GM12878 (cell line): Measurements from ENCODE around the gene ANO2. TPM values are rescaled to one million over a fixed set of nuclear protein-coding genes. Genes with fewer than 3 reads are reported as not detected.

Source experiments
- BRCA1 ChIP-seq: IDR thresholded peaks from 2 replicates; pipeline ENCODE4 v1.6.1; 2011; ENCODE audit warnings: low read depth, low read length, improper control_type of control experiment
- CREB1 ChIP-seq: IDR thresholded peaks from 2 replicates; pipeline ENCODE4 v1.6.1; 2012; ENCODE audit warnings: low read depth, mild to moderate bottlenecking, inconsistent platforms
- DPF2 ChIP-seq: fragments of 450-650 bp; IDR thresholded peaks from 2 replicates; pipeline ENCODE4 v1.6.1; 2017; ENCODE audit warnings: mild to moderate bottlenecking
- NFYA ChIP-seq: IDR thresholded peaks from 2 replicates; pipeline ENCODE4 v1.6.1; 2011; ENCODE audit warnings: low read depth, mild to moderate bottlenecking, low read length, improper control_type of control experiment, borderline replicate concordance
- POLR2A ChIP-seq: IDR thresholded peaks from 2 replicates; pipeline ENCODE4 v1.6.1; 2011; ENCODE audit warnings: low read depth, mild to moderate bottlenecking, low read length
- YY1 ChIP-seq: IDR thresholded peaks from 2 replicates; pipeline ENCODE4 v1.6.1; 2011; ENCODE audit warnings: low read depth, mild to moderate bottlenecking, low read length
- polyA plus RNA-seq, 11 experiments: library from polyadenylated mRNA; depleted of rRNA in 4 of 11; unstranded in 6 of 11; stranded (reverse) in 5 of 11; fragments of >200 nt; fragmentation: Nextera tagmentation in 4 of 11; fragmentation: Illumina TruSeq in 1 of 11; extraction: Ambion mirVana in 4 of 11; extraction: Trizol in 1 of 11; gene quantifications; 1 replicate in 1 of 11; 2 replicates in 10 of 11; pipeline versions ENCODE4 v1.2.1 to v1.2.3, GENCODE V29; 2011 to 2016; ENCODE audit warnings: inconsistent platforms in 2 of 11, missing spikeins in 2 of 11, low read depth in 1 of 11
- small RNA-seq: library from RNA; depleted of rRNA; stranded (forward); fragments of <200 nt; gene quantifications from one replicate; pipeline ENCODE3, GENCODE V24; 2014
- total RNA-seq, 4 experiments: library from RNA; depleted of rRNA in 3 of 4; stranded (reverse); fragments of >200 nt in 3 of 4; fragmentation: Illumina TruSeq in 1 of 4; extraction: Trizol in 1 of 4; gene quantifications; 2 replicates each; pipeline versions ENCODE4 v1.2.1 to v1.2.3, GENCODE V29; 2013 to 2021
- TF ChIP-seq, protein P1 (sequence below): fragments of 150-350 bp; IDR thresholded peaks from 2 replicates; pipeline ENCODE4 v1.6.1; 2016; ENCODE audit warnings: low read depth, low read length

Gene ANO2
- total and polyA plus RNA-seq, 10 of the 15 experiments (the other 5 are each of a cell fraction or from before 2014, with no cell fraction given), result not detected

DNA sequence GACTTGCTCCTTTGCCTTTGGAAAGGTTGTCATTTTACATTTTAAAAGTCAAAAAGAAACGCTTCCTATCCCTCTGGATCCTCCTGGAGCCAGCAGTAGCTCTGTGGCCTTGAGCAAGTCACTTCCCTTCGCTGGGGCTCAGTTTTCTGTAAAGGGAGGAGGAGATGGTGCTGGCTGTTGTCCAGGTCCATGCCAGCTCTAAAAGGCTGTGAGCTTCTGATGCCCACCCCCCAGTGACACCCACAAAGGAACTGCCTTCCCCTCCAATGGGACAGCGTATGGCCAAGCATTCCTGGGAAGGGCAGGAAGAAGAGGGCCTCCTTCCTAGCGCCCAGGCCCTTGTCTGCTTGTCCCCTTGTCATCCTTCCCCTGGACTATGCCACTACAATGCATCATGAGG is 431.7 kb downstream of the ANO2 start (continued):
- TF ChIP-seq, protein P1, sequence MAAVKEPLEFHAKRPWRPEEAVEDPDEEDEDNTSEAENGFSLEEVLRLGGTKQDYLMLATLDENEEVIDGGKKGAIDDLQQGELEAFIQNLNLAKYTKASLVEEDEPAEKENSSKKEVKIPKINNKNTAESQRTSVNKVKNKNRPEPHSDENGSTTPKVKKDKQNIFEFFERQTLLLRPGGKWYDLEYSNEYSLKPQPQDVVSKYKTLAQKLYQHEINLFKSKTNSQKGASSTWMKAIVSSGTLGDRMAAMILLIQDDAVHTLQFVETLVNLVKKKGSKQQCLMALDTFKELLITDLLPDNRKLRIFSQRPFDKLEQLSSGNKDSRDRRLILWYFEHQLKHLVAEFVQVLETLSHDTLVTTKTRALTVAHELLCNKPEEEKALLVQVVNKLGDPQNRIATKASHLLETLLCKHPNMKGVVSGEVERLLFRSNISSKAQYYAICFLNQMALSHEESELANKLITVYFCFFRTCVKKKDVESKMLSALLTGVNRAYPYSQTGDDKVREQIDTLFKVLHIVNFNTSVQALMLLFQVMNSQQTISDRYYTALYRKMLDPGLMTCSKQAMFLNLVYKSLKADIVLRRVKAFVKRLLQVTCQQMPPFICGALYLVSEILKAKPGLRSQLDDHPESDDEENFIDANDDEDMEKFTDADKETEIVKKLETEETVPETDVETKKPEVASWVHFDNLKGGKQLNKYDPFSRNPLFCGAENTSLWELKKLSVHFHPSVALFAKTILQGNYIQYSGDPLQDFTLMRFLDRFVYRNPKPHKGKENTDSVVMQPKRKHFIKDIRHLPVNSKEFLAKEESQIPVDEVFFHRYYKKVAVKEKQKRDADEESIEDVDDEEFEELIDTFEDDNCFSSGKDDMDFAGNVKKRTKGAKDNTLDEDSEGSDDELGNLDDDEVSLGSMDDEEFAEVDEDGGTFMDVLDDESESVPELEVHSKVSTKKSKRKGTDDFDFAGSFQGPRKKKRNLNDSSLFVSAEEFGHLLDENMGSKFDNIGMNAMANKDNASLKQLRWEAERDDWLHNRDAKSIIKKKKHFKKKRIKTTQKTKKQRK, result no peak
- no peak for TF ChIP-seq NFYA
- no peak for TF ChIP-seq CREB1
- no peak for TF ChIP-seq BRCA1
- no peak for TF ChIP-seq POLR2A
- TF ChIP-seq DPF2, result no peak
- no peak for TF ChIP-seq YY1

Small RNA genes lying within 50 kb of the gene (small RNA-seq; reads per million reads assigned to genes)
- gene AC137627.1, result not detected

Other genes starting within 250 kb of the ANO2 start
- 0.16 TPM in 1 of 2 replicates, not detected in the other for gene VWF, start 179.4 kb upstream of the ANO2 start, total RNA-seq (2014; rRNA removed)
- gene VWF, start 179.4 kb upstream of the ANO2 start, total RNA-seq (2014; rRNA removed; fragmentation: Illumina TruSeq; extraction: Trizol), result not detected in 2 replicates
- 0.23 and 0.53 TPM in 2 replicates for gene VWF, start 179.4 kb upstream of the ANO2 start, total RNA-seq (2021)
- gene VWF, start 179.4 kb upstream of the ANO2 start, polyA plus RNA-seq (2011; rRNA removed), result 0.08 TPM in 1 of 2 replicates, not detected in the other
- gene VWF, start 179.4 kb upstream of the ANO2 start, polyA plus RNA-seq (2014; fragmentation: Illumina TruSeq; extraction: Trizol), result not detected in 2 replicates
- not detected for gene VWF, start 179.4 kb upstream of the ANO2 start, polyA plus RNA-seq (2014; fragmentation: Nextera tagmentation; extraction: Ambion mirVana)
- not detected in 2 replicates for gene VWF, start 179.4 kb upstream of the ANO2 start, polyA plus RNA-seq (2014; rRNA removed)
- not detected for gene VWF, start 179.4 kb upstream of the ANO2 start, polyA plus RNA-seq (2016; fragmentation: Nextera tagmentation; extraction: Ambion mirVana)